GM12878 (cell line): Measurements from ENCODE around the gene DDX55. TPM values are rescaled to one million over a fixed set of nuclear protein-coding genes. Genes with fewer than 3 reads are reported as not detected.

Source experiments
- ATAC-seq: fragments of 200-7000 bp; cut with Tn5 transposase; 3 replicates; pipeline ENCODE4 v1.9.1; 2020; ENCODE audit warnings: mild to moderate bottlenecking, moderate library complexity
- BruUV-seq: library from RNA; stranded (reverse); fragments of 400-500 nt; replicated peaks from 2 replicates; lab custom pipeline; 2021; lab: Mats Ljungman, UMichigan
- CTCF ChIA-PET: fragments of 300-600 bp; sonication (Branson Sonifier 250); formaldehyde crosslinking; extraction: SDS; loops from one replicate; lab custom pipeline; 2021; ENCODE audit warnings: inconsistent platforms; lab: Yijun Ruan, JAX
- POLR2A ChIA-PET: fragments of 350-600 bp; formaldehyde crosslinking; extraction: SDS; loops from one replicate; lab custom pipeline; 2021; ENCODE audit warnings: inconsistent platforms; lab: Charles Lee
- RAD21 ChIA-PET: fragments of 300-600 bp; sonication (Branson Sonifier 250); formaldehyde crosslinking; loops from one replicate; lab custom pipeline; 2023; ENCODE audit warnings: antibody characterized with exemption; ENCODE audit not compliant: unreplicated experiment; lab: Charles Lee
- SMC1A ChIA-PET: fragments of 300-600 bp; sonication (Branson Sonifier 250); formaldehyde crosslinking; loops from one replicate; lab custom pipeline; 2023; ENCODE audit not compliant: unreplicated experiment, uncharacterized antibody; lab: Charles Lee
- DNase-seq: peaks from one replicate; pipeline ENCODE4 v3.0.0-alpha.2; 2011; ENCODE audit warnings: low read depth, low spot score
- FAIRE-seq: peaks from 3 replicates; lab custom pipeline; 2011; peaks lifted over from hg19 to GRCh38; lab: Jason Lieb, UNC
- H2AFZ ChIP-seq: 2 replicates; pipeline ENCODE4 v1.6.0; 2011; ENCODE audit warnings: low read depth, low read length, control low read depth; ENCODE audit not compliant: control insufficient read depth
- H3K27ac ChIP-seq: 2 replicates; pipeline ENCODE4 v1.5.1; 2011; ENCODE audit warnings: control low read depth; ENCODE audit not compliant: control insufficient read depth, insufficient read depth
- H3K27me3 ChIP-seq, 2 experiments: replicated peaks in 1 of 2; 2 replicates each; pipeline versions ENCODE4 v1.6.0 to v1.6.1; 2011; ENCODE audit warnings: low read length in 1 of 2; ENCODE audit not compliant: control insufficient read depth in 2 of 2, insufficient read depth in 2 of 2
- H3K36me3 ChIP-seq, 2 experiments: 2 replicates each; pipeline ENCODE4 v1.5.1; 2011; ENCODE audit warnings: low read length in 1 of 2; ENCODE audit not compliant: control insufficient read depth in 2 of 2, insufficient read depth in 2 of 2
- H3K4me1 ChIP-seq: 2 replicates; pipeline ENCODE4 v1.6.1; 2011; ENCODE audit warnings: mild to moderate bottlenecking, low read length, moderate library complexity, mixed read lengths; ENCODE audit not compliant: control insufficient read depth, insufficient read depth
- H3K4me2 ChIP-seq: 2 replicates; pipeline ENCODE4 v1.6.0; 2011; ENCODE audit warnings: control low read depth; ENCODE audit not compliant: control insufficient read depth, insufficient read depth
- H3K4me3 ChIP-seq: fragments of 200-600 bp; sonication (generic); 2 replicates; pipeline ENCODE4 v1.5.1; 2016
- H3K79me2 ChIP-seq: 2 replicates; pipeline ENCODE4 v1.6.0; 2011; ENCODE audit warnings: low read length; ENCODE audit not compliant: control insufficient read depth, insufficient read depth
- H3K9ac ChIP-seq: 2 replicates; pipeline ENCODE4 v1.8.0; 2011; ENCODE audit warnings: low read length, control low read depth, mixed read lengths; ENCODE audit not compliant: control insufficient read depth, insufficient read depth
- H3K9me3 ChIP-seq: replicated peaks from 3 replicates; pipeline ENCODE4 v1.5.1; 2011; ENCODE audit warnings: mild to moderate bottlenecking, low read length; ENCODE audit not compliant: control insufficient read depth, insufficient read depth
- H4K20me1 ChIP-seq: 2 replicates; pipeline ENCODE4 v1.6.0; 2011; ENCODE audit not compliant: control insufficient read depth, insufficient read depth
- CEBPZ ChIP-seq: fragments of 150-350 bp; IDR thresholded peaks from 2 replicates; pipeline ENCODE4 v1.6.1; 2016; ENCODE audit warnings: low read depth, low read length
- POLR2A ChIP-seq: IDR thresholded peaks from 2 replicates; pipeline ENCODE4 v1.6.1; 2011; ENCODE audit warnings: low read depth, mild to moderate bottlenecking, low read length
- PRDM15 ChIP-seq: fragments of 450-650 bp; formaldehyde crosslinking; IDR thresholded peaks from 2 replicates; pipeline ENCODE4 v1.4.0; 2020; ENCODE audit warnings: mild to moderate bottlenecking, moderate library complexity
- SMARCA5 ChIP-seq: fragments of 450-650 bp; IDR thresholded peaks from 2 replicates; pipeline ENCODE4 v1.6.1; 2017; ENCODE audit warnings: mild to moderate bottlenecking
- WGBS: methylation state at CpG from one replicate; pipeline ENCODE4 v1.1.6; 2016; ENCODE audit warnings: low lambda C conversion rate; ENCODE audit not compliant: insufficient replicate concordance, insufficient coverage; ENCODE audit errors: missing lambda C conversion rate; 5-methylcytosine and 5-hydroxymethylcytosine counted together
- in situ Hi-C: fragments of 300-500 bp; cut with MboI; formaldehyde crosslinking; loops from 9 replicates; pipeline ENCODE4 v1.14.3; 2018; ENCODE audit warnings: mixed read lengths
- intact Hi-C: fragments of 100-400 bp; cut with micrococcal nuclease; formaldehyde crosslinking; loops from one replicate; pipeline ENCODE4 v1.14.2; 2022; ENCODE audit not compliant: unreplicated experiment
- polyA plus RNA-seq, 11 experiments: library from polyadenylated mRNA; depleted of rRNA in 4 of 11; unstranded in 6 of 11; stranded (reverse) in 5 of 11; fragments of >200 nt; fragmentation: Nextera tagmentation in 4 of 11; fragmentation: Illumina TruSeq in 1 of 11; extraction: Ambion mirVana in 4 of 11; extraction: Trizol in 1 of 11; gene quantifications; 1 replicate in 1 of 11; 2 replicates in 10 of 11; pipeline versions ENCODE4 v1.2.1 to v1.2.3, GENCODE V29; 2011 to 2016; ENCODE audit warnings: inconsistent platforms in 2 of 11, missing spikeins in 2 of 11, low read depth in 1 of 11
- total RNA-seq, 4 experiments: library from RNA; depleted of rRNA in 3 of 4; stranded (reverse); fragments of >200 nt in 3 of 4; fragmentation: Illumina TruSeq in 1 of 4; extraction: Trizol in 1 of 4; gene quantifications; 2 replicates each; pipeline versions ENCODE4 v1.2.1 to v1.2.3, GENCODE V29; 2013 to 2021

Gene DDX55
- total and polyA plus RNA-seq, 10 of the 15 experiments (the other 5 are each of a cell fraction or from before 2014, with no cell fraction given): 4.5 to 42.4 (median 33.4) TPM

GRCh38 chr12:123607756-123608155, 5.9 kb downstream of the DDX55 start (continued):
- TF ChIP-seq PRDM15 (CRISPR knock-in tag): no peak
- TF ChIP-seq CEBPZ: no peak
- TF ChIP-seq POLR2A: no peak

GRCh38 chr12:123608182-123608581, 6.3 kb downstream of the DDX55 start:
- BruUV-seq: no TSS peak
- CTCF ChIA-PET: interaction anchor here (1.3 kb wide), 1 partner anchor 10 kb away, joined by 4 read pairs; no protein-coding TSS in a partner anchor
- Histone ChIP-seq H3K79me2 (peaks cover 22% of the 10 kb centered on the region), H4K20me1 (no peaks in the 10 kb centered on the region; the same call in 1 of the 2 replicates), H3K27me3 (no peaks in the 10 kb centered on the region), H2AFZ (no peak overlapping the region), H3K9me3 (no peaks in the 10 kb centered on the region), H3K36me3 (peaks cover 22 to 50% of the 10 kb centered on the region in 2 experiments), H3K4me1 (no peaks in the 10 kb centered on the region)
- DNase-seq (no peak), ATAC-seq (no peak), FAIRE-seq (no peak)
- POLR2A ChIA-PET: no interaction called here
- intact Hi-C loops: no loop called here
- RAD21 ChIA-PET: no interaction called here
- in situ Hi-C loops: no loop called here
- SMC1A ChIA-PET: no interaction called here
- TF ChIP-seq PRDM15 (CRISPR knock-in tag) (no peak), SMARCA5 (no peak)
- TF ChIP-seq, all 136 proteins: peak for 0
- no peak overlapping the region for H3K4me3 ChIP-seq
- no peak overlapping the region for H3K9ac ChIP-seq
- H3K4me2 ChIP-seq: no peak overlapping the region
- WGBS: 95% methylated on average over 8 of the region's 8 CpGs
- no peak overlapping the region for H3K27ac ChIP-seq
